NCI-H748 treated with DMSO at 0.1 percent for 48 hours (cell line): ENCODE results near the gene SEMA6B.

Source experiments
- DNase-seq: peaks from one replicate; lab custom pipeline; 2025; lab: John Stamatoyannopoulos, UW

Gene SEMA6B

GRCh38 chr19:4507804-4508203, 51.7 kb downstream of the SEMA6B start:
- DNase-seq: no peak

GRCh38 chr19:4507150-4507452, 52.4 kb downstream of the SEMA6B start:
- DNase-seq: no peak

- no peak for DNase-seq
These were observed 52.9 kb downstream of the SEMA6B start for GRCh38 chr19:4506449-4507149.

- DNase-seq: no peak
These were observed 53.7 kb downstream of the SEMA6B start for GRCh38 chr19:4505570-4506448.

GRCh38 chr19:4504891-4505569, 54.5 kb downstream of the SEMA6B start:
- DNase-seq: no peak

GRCh38 chr19:4504297-4504701, 55.2 kb downstream of the SEMA6B start:
- DNase-seq: no peak

GRCh38 chr19:4503825-4504170, 55.7 kb downstream of the SEMA6B start:
- DNase-seq: no peak

GRCh38 chr19:4503132-4503824, 56.2 kb downstream of the SEMA6B start:
- no peak for DNase-seq

- DNase-seq: no peak
These were observed 57.0 kb downstream of the SEMA6B start for GRCh38 chr19:4502282-4503131.

- DNase-seq: no peak
These were observed 57.8 kb downstream of the SEMA6B start for GRCh38 chr19:4501691-4502090.

GRCh38 chr19:4500841-4501591, 58.5 kb downstream of the SEMA6B start:
- DNase-seq: no peak

GRCh38 chr19:4499855-4500254, 59.6 kb downstream of the SEMA6B start:
- DNase-seq: no peak

- DNase-seq: no peak
These were observed 60.2 kb downstream of the SEMA6B start for GRCh38 chr19:4499318-4499717.

- DNase-seq: no peak
These were observed 60.8 kb downstream of the SEMA6B start for GRCh38 chr19:4498694-4499093.

GRCh38 chr19:4497770-4498389, 61.6 kb downstream of the SEMA6B start:
- DNase-seq: no peak

- DNase-seq: no peak
These were observed 63.2 kb downstream of the SEMA6B start for GRCh38 chr19:4496304-4496703.

GRCh38 chr19:4495471-4495870, 64.0 kb downstream of the SEMA6B start:
- DNase-seq: no peak

- DNase-seq: no peak
These were observed 64.8 kb downstream of the SEMA6B start for GRCh38 chr19:4494691-4495064.

GRCh38 chr19:4493929-4494690, 65.4 kb downstream of the SEMA6B start:
- DNase-seq: no peak
